D721Med (cell line): ENCODE data around the gene A2M.

ENCODE experiments used
- DNase-seq: peaks from one replicate; pipeline ENCODE4 v3.0.0; 2011; ENCODE audit warnings: low spot score; ENCODE audit not compliant: insufficient read length
- FAIRE-seq: peaks from 2 replicates; lab custom pipeline; 2011; peaks lifted over from hg19 to GRCh38; lab: Jason Lieb, UNC
- TF ChIP-seq, protein P1 (sequence below): IDR thresholded peaks from 2 replicates; pipeline ENCODE4 v1.5.1; 2012; ENCODE audit warnings: mild to moderate bottlenecking, control low read depth; ENCODE audit not compliant: insufficient read depth; ENCODE audit errors: missing control alignments

Gene A2M

DNA sequence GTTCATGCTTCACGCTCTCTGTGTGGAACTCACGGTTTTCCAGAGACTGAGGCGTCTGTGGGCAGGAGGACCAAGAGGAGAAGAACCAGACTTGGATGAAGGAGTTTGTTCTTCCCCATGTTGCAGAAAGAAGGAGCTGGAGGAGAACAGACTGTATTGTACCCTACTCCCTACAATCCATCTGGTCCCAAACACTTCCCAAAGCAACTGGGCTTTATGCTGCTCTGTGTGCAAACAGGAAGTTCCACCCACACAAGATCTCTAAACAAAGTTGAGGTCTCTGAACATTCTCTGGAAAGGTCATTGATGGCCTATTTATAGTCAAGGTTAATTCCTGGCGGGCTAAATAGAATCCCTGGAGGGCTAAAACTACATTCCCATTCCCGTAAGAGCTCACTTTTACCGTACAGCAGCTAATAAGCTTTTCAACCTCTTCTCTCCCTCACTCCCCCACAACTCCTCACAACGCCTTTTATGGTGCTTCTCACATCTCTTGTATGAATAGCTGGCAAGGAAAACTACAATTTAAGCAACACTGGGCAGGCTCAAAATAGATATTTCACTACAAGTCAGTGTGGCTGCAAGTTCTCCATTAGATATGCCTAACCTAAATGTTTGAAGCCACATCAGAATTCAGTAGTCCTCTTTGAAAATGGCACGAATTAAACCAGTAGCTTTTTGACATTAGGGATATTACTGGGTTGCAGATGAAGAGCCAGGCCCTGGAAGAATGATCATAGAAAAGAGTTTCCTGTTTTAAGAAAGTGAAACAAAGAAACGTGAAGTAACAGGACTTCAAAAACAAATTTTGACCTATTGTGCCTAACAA is at the start of gene A2M:
A2M (minus strand) TSS at position 189 of the 829 bp plus-strand sequence; CDS start at position 119, 70 bp downstream.
- DNase-seq: no peak
- TF ChIP-seq, protein P1, sequence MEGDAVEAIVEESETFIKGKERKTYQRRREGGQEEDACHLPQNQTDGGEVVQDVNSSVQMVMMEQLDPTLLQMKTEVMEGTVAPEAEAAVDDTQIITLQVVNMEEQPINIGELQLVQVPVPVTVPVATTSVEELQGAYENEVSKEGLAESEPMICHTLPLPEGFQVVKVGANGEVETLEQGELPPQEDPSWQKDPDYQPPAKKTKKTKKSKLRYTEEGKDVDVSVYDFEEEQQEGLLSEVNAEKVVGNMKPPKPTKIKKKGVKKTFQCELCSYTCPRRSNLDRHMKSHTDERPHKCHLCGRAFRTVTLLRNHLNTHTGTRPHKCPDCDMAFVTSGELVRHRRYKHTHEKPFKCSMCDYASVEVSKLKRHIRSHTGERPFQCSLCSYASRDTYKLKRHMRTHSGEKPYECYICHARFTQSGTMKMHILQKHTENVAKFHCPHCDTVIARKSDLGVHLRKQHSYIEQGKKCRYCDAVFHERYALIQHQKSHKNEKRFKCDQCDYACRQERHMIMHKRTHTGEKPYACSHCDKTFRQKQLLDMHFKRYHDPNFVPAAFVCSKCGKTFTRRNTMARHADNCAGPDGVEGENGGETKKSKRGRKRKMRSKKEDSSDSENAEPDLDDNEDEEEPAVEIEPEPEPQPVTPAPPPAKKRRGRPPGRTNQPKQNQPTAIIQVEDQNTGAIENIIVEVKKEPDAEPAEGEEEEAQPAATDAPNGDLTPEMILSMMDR: no peak
- FAIRE-seq: no peak

DNA sequence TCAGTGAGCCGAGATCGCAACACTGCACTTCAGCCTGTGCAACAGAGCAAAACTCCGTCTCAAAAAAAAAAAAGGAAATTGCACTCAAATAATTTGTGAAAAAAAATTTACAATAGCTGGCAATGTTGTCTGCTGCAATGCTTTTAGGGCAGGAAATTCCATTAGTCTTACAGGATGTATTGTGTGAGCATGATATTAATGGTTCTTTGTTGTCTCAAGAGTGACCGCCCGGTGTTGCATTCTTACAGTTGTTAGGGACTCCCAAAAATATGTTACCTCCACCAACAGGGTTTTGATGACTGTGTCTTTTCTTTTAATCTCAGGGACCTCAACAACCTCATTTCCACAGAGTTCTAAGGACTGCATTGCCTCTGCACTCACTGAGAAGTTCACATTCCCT is 47.7 kb upstream of the A2M start:
- TF ChIP-seq, protein P1: no peak
- FAIRE-seq: no peak

GRCh38 chr12:9156119-9156518 is 40.4 kb upstream of the A2M start:
- FAIRE-seq (no peak), DNase-seq (no peak)
- TF ChIP-seq, protein P1: no peak

More for the DNA sequence above, 47.7 kb upstream of the A2M start:
- no peak for DNase-seq

DNA sequence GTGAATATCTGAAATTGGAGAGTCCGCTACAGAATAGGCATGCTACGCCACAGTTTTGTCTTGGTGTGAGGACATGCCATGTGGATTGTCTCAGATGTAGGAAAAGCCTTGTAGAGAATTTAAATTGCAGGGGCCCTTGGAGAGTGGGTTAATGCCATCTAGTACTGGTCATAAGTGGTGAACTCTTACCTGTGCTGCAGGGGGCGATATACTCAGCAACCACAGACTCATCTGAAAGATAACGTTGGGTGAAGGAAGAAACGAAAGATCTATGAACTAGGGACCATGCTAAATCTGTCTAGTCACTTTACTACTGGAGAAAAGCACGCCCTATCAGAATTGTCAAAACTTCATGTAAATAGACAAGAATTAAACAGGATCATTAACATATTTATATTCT is 33.7 kb upstream of the A2M start:
- DNase-seq (no peak), FAIRE-seq (no peak)
- TF ChIP-seq, protein P1: no peak

GRCh38 chr12:9148926-9149325 is 33.2 kb upstream of the A2M start:
- DNase-seq: no peak
- TF ChIP-seq, protein P1: no peak
- FAIRE-seq: no peak

GRCh38 chr12:9147461-9147860 is 31.7 kb upstream of the A2M start:
- TF ChIP-seq, protein P1: no peak
- DNase-seq (no peak), FAIRE-seq (no peak)

DNA sequence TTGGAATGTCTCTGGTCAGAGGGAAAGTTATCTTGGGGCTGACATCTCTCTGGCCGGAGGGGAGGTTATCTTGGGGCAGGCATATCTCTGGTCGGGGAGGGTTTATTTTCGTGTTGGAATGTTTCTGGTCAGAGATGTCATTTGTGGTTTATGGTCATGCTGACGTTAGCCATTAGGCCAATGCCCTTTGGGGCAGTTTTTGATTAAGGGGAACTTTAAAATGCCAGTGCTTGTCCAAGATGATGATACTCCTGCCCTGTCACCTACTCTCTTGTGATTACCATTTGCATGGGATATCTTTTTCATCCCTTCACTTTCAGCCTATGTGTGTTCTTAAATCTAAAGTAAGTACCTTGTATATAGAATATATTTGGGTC is 29.0 kb upstream of the A2M start:
- TF ChIP-seq, protein P1: no peak
- no peak for DNase-seq
- FAIRE-seq: no peak
